Activated T-cell treated with anti-CD3 and anti-CD28 coated beads for 1 hour (primary cell): Measurements from ENCODE around the gene FGF4.
"Not testable (repeated sequence)": the region's sequence is repeated elsewhere in the genome, so short reads cannot be mapped to it uniquely, and the experiment has no call there.

Experiments
- DNase-seq: peaks from one replicate; pipeline ENCODE4 v3.0.0-alpha.2; 2020; ENCODE audit warnings: low read depth

FGF4 gene

GRCh38 chr11:69773626-69774353 lies 1.4 kb downstream of the FGF4 start:
- DNase-seq = no peak

GRCh38 chr11:69771466-69771865 lies 3.7 kb downstream of the FGF4 start:
- DNase-seq = no peak

- DNase-seq = no peak
These were observed 4.6 kb downstream of the FGF4 start for GRCh38 chr11:69770540-69770939.

- DNase-seq = no peak
These were observed 9.6 kb downstream of the FGF4 start for GRCh38 chr11:69765498-69765995.

GRCh38 chr11:69764918-69765317 lies 10.2 kb downstream of the FGF4 start:
- not testable (repeated sequence) for DNase-seq

- DNase-seq = no peak
These were observed 14.8 kb downstream of the FGF4 start for GRCh38 chr11:69760319-69760718.

GRCh38 chr11:69752890-69753289 lies 22.3 kb downstream of the FGF4 start:
- no peak for DNase-seq

- DNase-seq = no peak
These were observed 24.1 kb downstream of the FGF4 start for GRCh38 chr11:69750875-69751597.

- no peak for DNase-seq
These were observed 24.9 kb downstream of the FGF4 start for GRCh38 chr11:69750108-69750850.

GRCh38 chr11:69748637-69749036 lies 26.5 kb downstream of the FGF4 start:
- DNase-seq = no peak

GRCh38 chr11:69746752-69747742 lies 28.1 kb downstream of the FGF4 start:
- no peak for DNase-seq

GRCh38 chr11:69746140-69746539 lies 29.0 kb downstream of the FGF4 start:
- DNase-seq = no peak

- DNase-seq = no peak
These were observed 29.9 kb downstream of the FGF4 start for GRCh38 chr11:69745201-69745600.

GRCh38 chr11:69744435-69744834 lies 30.7 kb downstream of the FGF4 start:
- no peak for DNase-seq

- no peak for DNase-seq
These were observed 40.3 kb downstream of the FGF4 start for GRCh38 chr11:69734841-69735240.

- DNase-seq = no peak
These were observed 40.8 kb downstream of the FGF4 start for GRCh38 chr11:69734367-69734766.

GRCh38 chr11:69732910-69733309 lies 42.2 kb downstream of the FGF4 start:
- DNase-seq = no peak

GRCh38 chr11:69731110-69731509 lies 44.0 kb downstream of the FGF4 start:
- DNase-seq = no peak

- no peak for DNase-seq
These were observed 44.6 kb downstream of the FGF4 start for GRCh38 chr11:69730500-69730899.

GRCh38 chr11:69729252-69729651 lies 45.9 kb downstream of the FGF4 start:
- DNase-seq = no peak

- no peak for DNase-seq
These were observed 47.9 kb downstream of the FGF4 start for GRCh38 chr11:69727266-69727665.

GRCh38 chr11:69726481-69726880 lies 48.7 kb downstream of the FGF4 start:
- DNase-seq = no peak
